ENCODE measurements around the gene ENTPD7.

The ENTPD7 gene

DNA sequence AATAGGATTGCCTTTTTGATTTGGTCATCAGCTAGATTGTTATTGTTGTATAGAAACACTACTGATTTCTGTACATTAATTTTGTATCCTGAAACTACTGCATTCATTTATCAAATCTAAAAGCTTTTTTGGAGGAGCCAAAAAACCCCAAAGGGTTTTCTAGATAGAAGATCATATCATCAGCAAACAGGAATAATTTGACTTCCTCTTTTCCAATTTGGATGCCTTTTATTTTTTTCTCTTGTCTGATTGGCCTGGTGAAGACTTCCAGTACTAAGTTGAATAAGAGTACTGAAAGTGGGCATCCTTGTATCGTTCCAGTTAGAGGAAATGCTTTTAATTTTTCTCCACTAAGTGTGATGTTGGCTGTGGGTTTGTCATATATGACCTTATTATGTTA is 10.6 kb upstream of the ENTPD7 start:
- no peak for DNase-seq

DNA sequence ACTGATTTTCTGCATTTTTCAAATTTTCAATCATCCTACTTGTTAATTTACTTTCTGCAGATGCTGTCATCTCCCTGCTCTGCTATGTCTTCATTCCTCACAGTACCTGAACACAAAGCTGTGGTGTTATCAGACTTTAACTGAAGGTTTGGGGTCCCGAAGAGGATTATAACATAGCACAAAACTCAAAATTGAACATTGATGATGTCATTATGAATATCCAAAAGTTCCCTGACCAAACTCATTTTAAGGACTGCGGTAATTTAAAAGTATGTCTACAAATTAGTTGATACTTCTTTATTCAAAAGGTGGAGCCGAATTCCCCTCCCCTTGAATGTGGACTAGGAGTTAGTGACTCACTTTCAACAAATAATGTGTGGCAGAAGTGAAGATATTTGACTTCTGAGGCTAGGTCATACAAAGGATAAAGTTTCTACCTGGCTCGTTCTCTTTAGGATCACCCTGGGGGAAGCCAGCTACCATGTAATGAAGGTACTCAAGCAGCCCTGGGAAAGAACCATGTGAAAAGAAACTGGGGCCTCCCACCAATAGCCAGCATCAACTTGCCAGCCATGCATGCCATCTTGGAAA is 6.4 kb upstream of the ENTPD7 start:
- no peak for DNase-seq

DNA sequence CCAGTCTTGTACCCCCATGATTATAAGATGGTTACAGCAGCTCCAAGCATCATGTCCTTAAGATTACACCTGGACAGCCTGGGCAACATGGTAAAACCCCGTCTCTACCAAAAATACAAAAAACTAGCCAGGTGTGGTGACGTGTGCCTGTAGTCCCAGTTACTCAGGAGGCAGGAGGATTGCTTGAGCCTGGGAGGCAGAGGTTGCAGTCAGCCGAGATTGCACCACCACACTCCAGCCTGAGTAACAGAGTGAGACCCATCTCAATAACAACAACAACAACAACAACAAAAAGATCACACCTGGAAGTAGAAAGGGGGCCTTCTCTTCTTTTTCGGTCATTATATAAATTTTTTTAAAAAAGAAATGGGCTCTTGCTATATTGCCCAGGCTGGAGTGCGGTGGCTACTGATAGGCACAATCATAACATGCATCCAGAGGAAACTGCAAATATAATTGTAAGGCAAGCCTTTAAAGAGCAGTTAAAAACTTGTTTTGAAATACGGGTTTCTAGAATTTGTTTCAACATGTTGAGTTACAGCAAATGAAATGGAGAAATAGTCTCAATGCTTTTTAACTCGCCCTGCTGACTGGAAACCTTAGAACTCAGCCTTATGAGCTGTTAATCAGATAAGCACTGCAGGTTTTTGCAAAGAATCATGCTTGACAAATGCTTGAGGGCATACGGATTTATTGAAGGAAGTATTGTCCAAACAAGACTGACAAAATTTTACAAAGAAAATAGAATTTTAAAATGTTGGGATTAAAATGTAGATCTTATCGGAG is 4.7 kb upstream of the ENTPD7 start:
- DNase-seq = no peak

DNA sequence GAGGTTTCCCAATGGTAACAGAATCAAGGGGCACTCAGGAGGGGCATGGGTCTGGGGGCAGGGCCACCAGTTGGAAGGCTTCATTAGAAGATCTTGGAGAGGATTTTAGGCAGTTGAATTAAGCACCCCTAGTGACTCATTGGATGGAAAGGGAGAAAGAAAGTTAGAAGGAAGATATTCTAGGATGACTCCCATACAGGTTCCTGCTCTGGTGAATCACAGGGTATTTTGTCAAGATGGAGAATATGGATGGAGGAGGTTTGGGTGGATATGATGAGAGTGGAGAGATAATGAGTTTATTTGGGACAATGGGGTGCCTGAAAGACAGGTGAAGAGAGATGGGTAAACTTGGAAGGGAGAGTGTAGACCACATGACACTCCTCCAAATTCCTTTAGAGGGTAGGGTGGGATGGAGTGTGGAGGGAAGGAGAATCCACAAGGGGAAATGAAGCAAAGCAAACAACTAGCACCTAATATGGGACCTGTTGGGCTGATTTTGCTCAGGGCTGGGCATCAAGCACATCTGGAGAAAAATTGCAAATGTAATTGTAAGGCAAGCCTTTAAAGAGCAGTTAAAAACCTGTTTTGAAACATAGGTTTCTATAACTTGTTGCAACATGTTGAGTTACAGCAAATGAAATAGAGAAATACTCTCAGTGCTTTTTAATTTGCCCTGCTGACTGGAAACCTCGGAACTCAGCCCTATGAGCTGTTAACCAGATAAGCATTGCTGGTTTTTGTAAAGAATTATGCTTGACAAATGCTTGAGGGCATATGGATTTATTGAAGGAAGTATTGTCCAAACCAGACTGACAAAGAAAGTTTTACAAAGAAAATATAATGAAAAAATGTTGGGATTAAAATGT is 2.9 kb upstream of the ENTPD7 start:
- no peak for DNase-seq

DNA sequence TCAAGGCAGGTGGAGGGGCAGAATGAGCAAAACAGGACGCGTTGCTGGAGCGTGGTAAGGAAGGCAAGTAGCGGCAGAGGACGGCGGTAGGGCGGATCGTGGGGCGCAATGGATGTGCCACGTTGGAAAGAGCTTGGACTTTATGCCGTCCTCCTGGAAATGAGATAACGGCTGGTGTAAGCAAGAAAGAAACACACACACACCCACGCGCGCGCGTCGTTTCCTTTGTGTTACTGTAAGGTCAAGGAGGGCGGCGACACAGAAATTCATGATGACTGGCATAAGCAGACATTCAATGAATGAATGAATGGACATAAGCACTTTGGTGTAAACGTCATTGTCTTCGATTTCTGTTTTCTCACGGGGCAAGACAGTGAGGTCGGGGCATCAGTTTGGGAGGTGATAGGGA is 683 bp upstream of the ENTPD7 start:
- no peak for DNase-seq

DNA sequence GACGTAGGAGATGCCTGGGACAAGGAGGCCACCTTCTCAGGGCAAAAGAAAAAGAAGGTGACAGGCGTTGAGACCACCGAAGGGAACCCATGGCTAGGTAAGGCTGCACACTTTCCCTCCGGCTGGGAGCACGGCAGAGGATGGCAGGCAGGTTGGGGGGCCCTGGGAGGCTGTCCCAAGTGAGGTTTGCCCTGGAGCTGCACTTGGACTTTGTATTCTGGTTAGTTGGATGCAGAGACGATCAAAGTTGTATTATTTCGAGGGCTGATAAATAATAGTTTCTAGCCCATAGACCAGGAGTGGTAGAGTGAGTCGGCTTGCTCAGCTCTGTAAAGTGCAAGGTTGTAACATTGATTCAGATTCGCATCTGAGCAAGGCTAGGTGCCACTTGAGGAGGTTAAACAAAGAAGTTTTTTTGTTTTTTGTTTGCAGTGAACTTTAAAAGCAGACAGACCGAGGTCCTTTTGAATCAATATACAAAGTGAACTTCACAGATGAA is 608 bp downstream of the ENTPD7 start:
- DNase-seq = no peak

DNA sequence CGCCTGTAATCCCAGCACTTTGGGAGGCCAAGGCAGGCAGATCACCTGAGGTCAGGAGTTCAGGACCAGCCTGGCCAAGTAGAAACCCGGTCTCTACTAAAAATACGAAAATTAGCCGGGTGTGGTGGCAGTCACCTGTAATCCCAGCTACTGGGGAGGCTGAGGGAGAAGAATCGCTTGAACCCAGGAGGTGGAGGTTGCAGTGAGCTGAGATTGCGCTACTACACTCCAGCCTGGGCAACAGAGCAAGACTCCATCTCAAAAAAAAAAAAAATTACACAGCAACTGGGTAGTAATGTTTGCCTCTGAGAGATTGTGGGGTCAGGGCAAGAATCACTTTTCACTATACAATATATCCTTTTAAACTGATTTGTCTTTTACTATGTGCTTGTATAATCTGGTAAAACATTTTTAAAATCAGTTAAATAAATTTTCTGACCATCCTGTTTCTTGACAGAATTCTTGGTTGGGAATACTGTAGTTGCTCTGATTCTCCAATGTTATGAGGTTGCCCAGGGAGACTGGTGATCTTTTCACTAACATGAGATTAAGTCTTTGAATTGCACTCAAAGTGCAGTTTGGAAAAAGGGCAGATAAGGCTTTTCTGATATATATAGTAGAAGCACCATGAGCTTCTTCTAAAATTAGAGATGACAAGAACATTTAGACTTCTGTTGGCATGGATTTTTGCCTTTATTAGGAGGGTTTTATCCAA is 1.5 kb downstream of the ENTPD7 start:
- DNase-seq = no peak

DNA sequence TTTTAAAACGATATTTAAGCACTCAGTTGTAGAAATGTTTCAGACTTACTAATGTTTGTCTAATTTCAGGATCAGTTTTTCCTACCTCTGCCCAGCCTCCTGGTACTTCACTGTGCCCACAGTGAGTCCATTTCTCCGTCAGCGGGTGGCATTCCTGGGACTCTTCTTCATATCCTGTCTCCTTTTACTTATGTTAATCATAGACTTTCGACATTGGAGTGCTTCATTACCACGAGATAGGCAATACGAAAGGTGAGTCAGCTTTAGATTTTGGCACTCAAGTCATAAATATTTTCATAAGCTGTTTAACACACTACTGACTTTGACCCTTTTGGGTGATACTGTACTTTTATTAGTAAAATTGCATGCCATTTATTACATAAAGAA is 2.1 kb downstream of the ENTPD7 start:
- no peak for DNase-seq

DNA sequence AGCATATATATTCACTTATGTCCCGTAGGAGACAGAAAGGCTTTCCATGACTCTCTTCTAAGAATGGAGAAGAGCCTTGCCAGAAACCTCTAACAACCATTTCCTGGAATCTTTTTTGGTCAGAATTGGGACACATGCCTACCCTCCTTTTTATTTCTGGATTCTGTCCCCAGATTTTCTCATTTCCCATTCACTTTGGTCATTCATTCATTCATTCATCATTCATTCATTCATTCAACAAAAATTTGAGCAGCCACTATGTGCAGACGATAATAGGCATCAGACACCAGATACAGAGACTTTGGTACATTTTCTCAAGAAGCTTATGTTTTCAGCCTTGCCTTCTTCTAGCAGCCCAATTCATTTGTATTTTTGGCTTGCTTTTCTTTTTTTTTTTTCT is 6.0 kb downstream of the ENTPD7 start:
- DNase-seq = no peak

DNA sequence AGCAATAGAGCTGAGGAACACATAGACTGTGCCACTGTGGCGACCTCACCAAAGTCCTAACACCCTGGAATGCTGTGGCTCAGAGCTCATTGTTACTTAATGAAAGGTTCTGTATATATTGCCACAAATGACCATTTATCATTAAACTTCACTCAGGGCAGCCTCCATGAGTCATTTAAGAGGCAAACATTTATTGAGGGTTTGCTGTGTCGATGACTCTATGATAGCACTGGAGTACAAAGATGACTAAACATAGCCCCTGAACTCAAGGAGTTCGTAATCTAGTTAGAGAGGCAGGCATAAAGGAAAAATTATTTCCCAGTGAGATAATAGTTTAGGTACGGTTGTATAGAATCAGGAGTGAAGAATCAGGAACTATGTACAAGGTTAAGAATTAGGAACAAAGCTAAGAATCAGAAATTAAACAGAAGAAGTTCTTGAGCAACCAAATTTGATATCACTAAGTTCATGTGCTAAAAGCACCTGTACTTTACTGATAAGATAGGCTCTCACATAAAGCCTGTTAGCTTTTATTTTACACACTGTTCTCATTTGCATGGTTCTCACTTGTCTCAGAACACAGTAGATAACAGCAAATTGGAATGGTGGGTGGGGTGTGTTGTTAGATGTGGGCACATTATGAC is 7.9 kb downstream of the ENTPD7 start:
- no peak for DNase-seq

DNA sequence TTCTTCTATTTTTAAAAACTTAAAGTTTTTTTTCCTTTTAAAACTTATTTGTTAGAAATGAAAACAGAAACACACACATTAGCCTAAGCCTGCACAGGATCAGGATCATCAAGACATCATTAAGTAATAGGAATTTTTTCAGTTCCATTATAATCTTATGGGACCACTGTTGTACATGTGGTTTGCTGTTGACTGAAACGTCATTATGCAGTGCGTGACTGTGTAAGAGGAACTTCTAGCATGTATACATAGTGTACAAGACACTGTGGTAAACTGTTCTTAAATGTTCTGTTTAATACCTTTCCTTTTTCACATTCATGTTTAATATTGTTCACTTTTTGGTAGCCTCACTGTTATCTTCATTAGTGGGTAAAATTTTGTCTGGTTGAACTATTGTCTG is 12.1 kb downstream of the ENTPD7 start:
- DNase-seq = no peak

DNA sequence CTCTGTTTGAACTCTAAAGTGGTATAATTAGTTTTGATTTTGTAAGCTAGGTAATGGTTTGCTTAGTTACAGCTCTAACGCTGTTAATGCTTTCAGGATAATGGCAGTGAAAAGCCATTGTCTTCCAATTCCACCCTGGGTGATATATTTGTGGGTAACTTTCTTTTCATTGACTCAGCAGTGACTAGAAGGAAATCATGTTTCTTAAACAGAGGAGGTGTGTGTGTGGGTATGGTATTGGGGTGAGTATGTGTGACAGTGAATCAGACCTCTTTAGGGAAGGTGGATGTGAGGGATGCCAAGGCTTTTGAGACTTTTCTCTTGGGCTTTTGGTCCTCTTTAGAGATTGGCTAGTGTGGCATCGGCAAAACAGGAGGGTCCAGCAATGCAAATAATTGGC is 13.6 kb downstream of the ENTPD7 start:
- no peak for DNase-seq

DNA sequence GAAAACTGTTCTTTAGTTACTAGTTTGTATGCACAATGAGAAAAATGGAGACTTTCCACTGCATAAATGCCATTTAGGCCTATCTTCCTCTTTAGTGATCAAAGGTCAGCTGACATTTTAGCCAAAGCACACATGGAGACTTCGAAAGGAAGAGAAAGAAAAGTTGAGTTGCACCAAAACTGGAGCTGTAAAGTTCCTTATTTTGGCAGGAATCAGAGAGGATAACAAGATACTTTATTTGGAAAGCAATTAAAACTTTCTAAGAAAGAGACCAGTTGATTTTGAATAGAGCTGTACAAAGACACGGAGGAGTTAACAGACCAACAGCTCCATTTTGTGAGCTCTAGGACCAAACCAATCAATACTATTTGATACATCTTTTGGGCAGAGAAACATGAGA is 14.2 kb downstream of the ENTPD7 start:
- DNase-seq = no peak

DNA sequence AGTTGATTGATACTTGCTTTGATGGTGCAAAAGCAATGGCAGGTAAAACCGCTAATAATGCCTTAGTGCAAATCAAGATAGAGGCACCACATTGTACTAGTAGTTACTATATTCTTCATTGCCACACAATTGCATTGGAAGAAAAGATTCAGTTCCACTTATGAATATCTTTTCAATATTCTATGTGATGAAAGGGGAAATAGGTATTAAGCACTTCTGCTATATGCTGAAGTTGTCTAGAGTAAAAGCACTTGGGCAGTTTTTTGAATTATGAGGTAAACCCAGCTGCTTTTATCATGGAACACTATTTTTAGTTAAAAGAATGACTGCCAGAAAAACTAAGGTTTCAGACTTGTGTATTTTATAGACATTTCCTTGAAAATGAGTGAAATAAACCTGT is 15.5 kb downstream of the ENTPD7 start:
- no peak for DNase-seq

DNA sequence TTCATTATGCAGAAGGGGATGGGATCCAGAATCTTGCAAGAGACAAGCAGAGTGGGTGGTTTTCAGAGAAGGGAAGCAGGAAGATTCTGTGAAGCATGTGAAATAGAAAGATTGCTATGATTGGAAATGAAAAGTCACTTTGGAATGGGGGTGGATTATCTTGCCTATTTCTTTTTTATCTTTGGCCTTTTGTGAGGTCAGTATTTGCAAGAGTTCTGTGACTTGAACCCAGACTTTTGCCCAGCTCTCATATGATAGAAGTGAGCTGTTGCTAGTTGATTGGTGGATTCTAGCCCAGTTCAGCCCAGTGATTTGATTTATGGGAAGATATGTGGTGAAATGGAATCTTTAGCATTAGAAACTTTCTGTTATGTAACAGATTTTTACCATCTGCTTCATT is 17.1 kb downstream of the ENTPD7 start:
- no peak for DNase-seq

DNA sequence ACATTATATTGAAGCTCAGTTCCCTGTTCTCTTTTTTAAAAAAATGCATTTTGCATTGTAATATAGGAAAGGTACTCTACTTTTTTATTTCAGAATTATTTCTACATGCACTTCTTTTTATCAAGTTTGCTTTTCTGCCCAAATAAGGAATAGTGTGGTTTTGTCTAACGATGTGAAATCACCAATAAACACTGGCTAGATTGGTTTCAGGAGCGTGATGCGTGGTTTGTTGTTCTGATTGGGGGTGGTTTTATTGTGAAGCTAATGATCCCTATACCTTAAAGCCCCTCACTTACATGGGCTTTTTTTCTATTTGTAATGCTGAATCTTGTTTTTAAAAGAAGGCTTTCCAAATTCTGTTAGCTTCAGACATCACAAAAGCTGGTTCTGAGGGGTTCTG is 17.6 kb downstream of the ENTPD7 start:
- no peak for DNase-seq

DNA sequence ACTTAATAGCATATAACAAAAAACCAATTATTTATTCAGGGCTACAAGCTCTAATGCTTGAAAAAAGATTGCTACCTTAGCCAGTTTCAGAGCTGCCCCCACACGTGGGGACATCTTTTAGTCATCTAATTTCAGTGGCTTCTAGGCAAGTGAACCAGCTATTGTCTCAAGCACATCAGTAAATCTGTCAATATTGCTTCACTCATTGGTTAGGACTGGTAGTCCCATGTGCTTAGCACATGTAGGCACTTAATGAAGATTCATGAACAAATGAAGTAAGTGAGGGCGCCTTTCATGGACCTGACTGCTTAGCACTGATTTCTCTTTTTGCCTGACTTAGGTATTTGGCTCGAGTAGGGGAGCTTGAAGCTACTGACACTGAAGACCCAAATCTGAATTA is 19.6 kb downstream of the ENTPD7 start:
- no peak for DNase-seq

DNA sequence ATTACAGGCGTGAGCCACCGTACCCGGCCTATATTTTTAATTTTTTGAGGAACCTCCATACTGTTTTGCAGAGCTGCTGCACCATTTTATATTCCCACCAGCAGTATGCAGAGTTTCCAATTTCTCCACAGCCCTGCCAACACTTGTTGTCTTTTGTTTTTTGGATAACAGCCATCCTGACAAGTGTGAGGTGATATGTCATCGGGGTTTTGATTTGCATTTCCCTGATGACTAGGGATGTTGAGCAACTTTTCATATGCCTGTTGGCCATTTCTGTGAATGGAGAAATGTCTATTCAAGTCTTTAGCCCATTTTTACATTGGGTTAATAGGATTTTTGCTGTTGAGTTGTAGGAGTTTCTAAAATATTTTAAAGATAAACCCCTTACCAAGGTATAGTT is 22.2 kb downstream of the ENTPD7 start:
- DNase-seq = peak in 1 of 2 experiments; percentile 2

DNA sequence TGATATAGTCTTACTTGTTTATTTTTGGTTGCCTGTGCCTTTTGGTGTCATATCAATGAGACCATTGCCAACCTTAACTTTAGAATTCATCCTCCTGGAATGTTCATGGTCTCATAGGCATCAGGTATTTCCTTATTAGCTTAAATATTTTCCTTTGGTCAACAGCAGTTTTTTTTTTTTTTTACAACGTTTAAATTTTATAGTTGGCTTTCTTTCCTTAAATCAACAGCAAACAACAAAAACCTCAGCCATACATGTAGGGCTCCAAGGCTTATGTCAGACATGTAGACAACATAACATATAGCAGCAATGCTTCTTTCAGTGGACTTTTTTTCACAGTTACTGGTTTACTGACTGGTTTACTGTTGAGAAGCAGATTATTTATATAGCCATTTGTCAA is 22.7 kb downstream of the ENTPD7 start:
- no peak for DNase-seq

DNA sequence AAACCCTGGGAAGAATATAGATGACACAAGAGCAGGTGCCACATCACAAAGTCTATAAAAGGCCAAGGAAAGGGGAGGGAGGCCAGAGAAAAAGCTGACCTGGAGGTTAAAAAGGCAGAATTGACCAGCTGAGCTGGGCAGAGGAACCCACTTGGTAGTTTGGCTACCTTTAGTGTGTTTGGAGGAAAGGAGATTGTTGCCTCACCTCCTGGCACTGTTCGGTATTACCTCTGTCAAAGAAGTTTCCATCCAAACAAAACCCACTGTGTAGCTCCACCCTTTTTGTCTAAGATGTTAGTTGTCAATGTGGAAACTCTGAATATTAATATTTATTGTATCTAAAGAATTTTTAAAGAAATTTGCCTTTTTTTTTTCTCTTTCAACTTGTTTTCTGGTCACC is 23.4 kb downstream of the ENTPD7 start:
- DNase-seq = no peak

DNA sequence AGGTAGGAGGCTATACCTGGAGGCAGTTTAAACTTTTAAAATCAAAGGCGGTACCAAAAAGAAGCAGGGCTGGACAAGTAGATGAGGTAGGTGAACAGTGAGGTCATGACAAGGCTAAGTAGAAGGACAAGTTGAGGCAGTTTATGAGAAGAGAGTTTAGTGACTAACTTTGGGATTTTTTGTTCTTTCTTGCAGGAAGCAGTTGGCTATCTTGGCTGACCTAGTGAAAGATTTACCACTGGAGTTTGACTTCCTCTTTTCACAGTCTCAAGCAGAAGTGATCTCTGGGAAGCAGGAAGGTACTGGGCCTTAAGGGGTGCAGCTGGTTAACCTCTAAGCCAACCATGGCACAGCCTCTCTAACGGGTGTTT is 26.3 kb downstream of the ENTPD7 start:
- DNase-seq = no peak

DNA sequence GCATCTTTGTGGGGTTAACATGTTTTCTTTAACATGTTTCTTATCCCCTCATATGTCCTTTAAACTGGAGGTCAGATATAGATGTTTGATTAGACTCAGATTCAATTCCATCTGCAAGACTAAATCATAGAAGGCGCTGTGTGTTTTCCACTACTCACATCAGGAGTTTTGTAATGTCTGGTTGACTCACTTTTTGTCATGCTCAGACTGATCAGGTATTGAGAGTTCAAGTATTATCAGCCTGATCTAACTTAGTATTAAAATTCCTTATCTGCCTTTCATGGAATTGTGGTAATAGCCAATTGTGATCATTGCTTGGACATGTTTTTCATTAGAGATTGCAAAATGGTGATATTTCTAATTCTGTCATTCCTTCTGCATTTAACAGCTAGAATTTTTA is 30.2 kb downstream of the ENTPD7 start:
- no peak for DNase-seq

Data from NCI-H526 (cell line).